GM12872 (cell line): ENCODE measurements around the gene TTC33.

Experiments used
- TF ChIP-seq, protein P1 (sequence below): IDR thresholded peaks from 3 replicates; pipeline ENCODE4 v1.5.1; 2011; ENCODE audit warnings: low read depth, mild to moderate bottlenecking, low read length, moderate library complexity; ENCODE audit not compliant: insufficient read depth

TTC33 gene

DNA sequence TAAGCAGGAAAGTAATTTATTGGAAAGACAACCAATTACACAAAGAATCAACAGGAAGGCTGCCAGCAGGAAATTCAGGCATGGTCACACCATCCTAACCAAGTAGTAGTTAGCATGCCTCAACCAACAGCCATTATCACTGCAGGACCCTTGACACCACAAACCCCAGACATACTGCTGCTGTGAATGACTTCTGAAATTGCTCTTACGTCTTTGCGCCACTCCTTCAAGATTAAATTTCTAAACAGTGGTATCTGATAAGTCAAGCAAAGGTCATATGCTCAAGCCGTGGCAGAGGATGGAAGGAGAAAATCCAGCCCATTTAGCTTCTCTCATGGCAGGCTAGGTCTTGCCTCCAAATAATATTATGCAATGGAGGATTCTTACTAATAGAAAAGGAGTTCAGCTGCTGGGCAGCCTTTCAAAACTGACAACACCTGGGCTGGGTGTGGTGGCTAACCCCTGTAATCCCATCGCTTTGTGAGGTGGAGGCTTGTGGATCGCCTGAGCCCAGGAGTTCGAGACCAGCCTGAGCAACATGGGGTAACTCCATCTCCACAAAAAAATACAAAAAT, 81.0 kb downstream of the TTC33 start:
- TF ChIP-seq, protein P1, sequence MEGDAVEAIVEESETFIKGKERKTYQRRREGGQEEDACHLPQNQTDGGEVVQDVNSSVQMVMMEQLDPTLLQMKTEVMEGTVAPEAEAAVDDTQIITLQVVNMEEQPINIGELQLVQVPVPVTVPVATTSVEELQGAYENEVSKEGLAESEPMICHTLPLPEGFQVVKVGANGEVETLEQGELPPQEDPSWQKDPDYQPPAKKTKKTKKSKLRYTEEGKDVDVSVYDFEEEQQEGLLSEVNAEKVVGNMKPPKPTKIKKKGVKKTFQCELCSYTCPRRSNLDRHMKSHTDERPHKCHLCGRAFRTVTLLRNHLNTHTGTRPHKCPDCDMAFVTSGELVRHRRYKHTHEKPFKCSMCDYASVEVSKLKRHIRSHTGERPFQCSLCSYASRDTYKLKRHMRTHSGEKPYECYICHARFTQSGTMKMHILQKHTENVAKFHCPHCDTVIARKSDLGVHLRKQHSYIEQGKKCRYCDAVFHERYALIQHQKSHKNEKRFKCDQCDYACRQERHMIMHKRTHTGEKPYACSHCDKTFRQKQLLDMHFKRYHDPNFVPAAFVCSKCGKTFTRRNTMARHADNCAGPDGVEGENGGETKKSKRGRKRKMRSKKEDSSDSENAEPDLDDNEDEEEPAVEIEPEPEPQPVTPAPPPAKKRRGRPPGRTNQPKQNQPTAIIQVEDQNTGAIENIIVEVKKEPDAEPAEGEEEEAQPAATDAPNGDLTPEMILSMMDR: no peak

DNA sequence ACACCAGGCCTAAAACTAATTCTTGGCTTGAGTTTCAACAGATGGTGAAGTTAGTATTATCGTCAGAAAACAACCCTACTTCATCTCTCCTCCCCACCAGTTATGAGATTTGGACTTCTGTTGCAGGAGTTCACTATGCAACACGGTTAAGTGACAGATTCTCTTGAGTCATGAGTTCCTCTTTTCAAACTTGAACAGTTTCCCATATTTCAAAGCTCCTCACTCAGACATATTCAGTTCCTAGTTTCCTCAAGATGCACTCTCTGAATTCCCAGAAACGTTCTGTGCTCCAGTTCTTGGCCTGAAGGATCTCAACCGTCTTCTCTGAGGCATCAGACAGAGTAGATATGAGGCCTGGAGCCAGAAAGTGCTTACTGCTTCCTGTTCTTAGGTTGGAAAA, 83.3 kb downstream of the TTC33 start:
- TF ChIP-seq, protein P1: no peak

DNA sequence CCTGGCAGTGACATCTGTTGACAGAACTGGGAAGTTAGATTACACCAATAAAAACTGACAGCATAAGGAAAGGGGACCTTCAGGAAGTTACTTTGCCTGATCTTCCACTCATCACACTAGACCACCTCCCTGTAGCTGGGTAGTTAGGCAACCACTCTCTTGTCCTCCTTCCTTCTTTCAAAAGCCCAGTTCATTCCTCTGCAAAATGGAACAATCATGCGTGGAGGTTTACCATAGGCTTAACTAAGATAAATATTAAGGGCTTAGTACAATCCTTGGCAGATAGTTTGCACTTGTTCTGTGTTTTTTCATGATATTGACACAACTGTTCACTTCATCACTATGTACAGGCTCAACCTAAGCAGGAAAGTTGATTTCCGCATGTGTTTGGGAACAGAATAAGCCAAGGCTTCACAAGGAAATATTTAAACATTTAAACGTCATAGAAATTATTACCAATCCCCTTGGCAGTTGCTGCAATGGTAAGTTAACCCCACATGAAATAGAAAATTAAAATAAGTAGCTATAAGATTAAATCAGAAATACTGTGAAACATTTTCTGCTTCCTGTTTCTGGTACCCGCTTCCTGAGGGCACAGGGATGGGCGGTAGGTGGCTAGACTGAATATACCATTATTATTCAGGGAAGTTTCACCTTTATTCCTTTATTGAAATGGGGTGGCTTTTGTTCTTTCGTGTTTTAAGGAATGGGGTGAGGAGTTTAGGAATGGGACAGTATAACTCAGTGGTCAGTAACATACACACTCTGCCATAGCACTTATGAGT, 86.0 kb downstream of the TTC33 start:
- TF ChIP-seq, protein P1: no peak

DNA sequence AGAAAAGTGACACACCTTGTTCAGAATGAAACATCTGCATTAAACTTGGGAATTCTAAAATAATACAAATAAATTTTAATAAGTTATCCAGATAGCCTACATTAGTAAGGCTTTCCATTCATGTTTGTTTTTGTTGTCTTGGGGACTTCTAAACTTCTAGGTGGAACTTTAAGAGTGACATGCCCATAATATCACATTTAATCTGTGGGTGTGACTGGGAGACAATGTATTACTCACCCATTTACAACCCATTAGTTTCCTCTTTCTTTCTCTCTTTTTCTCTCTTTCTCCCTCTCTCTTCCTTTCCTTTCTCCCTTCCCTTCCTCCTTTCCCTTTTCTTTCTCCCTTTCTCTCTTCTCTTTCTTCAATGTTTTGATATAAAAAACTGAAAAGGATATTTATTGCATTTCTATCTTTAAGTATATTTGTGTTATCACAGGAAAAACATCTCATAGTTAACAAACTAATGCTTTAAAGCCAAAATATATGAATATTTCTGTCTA, 88.5 kb downstream of the TTC33 start:
- TF ChIP-seq, protein P1: no peak

DNA sequence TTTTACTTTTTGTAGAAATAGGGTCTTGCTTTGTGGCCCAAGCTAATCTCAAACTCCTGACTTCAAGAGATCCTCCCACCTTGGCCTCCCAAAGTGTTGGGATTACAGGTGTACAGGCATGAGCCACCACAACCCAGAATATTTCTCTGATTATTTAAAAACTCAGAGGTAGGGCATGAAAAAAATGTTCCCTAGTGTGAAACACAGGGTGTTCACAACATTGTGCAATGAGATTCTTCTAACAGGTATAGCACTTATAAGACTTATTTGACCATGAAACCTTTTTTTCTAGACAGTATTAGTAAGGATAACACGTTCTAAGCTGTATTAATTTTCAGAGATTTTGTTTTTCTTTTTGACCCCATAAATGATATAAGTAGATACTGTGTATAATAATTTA, 89.1 kb downstream of the TTC33 start:
- TF ChIP-seq, protein P1: no peak

DNA sequence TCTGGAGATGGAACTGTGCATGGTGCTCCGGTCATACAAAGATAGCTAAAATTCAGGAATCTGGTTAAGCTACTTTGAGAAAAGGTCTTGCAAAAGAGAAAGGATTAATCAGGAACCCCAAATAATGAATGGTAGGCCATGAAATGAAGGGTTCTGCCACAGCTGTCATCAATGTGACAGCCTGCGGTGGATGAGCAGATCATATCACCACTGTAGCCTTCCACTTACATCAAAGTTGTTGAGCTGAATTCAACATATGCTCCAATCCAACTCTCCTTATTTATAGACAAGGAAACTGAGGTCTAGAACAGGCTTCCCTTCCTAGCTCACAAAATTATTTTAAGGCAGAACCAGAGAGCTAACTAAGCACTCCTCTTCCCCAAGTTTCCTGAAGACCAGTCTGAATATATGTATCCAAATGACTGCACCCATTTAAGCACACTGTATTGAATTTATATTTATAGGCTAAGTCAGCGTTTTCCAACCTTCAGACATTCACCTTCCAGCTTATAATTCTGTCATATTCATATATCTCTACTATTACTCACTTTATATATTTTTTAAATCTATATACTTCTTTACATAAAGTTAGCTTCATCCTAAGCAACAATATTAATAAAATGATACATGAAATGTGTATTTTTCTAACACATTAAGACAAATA, 90.0 kb downstream of the TTC33 start:
- TF ChIP-seq, protein P1: no peak

DNA sequence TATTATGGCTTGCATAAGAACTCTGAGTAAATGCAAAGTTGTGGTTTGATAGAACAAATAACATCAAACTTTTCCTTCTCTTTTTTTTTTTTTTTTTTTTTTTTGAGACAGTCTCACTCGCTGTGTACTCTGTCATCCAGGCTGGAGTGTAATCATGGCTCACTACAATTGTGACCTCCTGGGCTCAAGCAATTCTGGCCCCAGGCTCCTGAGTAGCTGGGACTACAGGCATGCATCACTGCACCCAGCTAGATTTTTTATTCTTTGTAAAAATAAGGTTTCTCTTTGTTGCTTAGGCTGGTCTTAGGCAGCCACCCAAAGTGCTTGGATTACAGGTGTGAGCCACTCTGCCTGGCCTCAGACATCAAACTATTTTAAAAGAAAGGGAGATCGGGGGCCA, 95.0 kb downstream of the TTC33 start:
- TF ChIP-seq, protein P1: no peak
